NCI-H2227 (cell line): ENCODE data around the gene CFAP251.
A peak's percentile ranks its signal among the peaks of the same experiment; 100 is the strongest.

Experiments
- DNase-seq: peaks from one replicate; lab custom pipeline; 2025; ENCODE audit not compliant: unreplicated experiment; lab: John Stamatoyannopoulos, UW

Gene CFAP251

GRCh38 chr12:122001466-122002209 is 83.2 kb downstream of the CFAP251 start:
- DNase-seq, result no peak

DNA sequence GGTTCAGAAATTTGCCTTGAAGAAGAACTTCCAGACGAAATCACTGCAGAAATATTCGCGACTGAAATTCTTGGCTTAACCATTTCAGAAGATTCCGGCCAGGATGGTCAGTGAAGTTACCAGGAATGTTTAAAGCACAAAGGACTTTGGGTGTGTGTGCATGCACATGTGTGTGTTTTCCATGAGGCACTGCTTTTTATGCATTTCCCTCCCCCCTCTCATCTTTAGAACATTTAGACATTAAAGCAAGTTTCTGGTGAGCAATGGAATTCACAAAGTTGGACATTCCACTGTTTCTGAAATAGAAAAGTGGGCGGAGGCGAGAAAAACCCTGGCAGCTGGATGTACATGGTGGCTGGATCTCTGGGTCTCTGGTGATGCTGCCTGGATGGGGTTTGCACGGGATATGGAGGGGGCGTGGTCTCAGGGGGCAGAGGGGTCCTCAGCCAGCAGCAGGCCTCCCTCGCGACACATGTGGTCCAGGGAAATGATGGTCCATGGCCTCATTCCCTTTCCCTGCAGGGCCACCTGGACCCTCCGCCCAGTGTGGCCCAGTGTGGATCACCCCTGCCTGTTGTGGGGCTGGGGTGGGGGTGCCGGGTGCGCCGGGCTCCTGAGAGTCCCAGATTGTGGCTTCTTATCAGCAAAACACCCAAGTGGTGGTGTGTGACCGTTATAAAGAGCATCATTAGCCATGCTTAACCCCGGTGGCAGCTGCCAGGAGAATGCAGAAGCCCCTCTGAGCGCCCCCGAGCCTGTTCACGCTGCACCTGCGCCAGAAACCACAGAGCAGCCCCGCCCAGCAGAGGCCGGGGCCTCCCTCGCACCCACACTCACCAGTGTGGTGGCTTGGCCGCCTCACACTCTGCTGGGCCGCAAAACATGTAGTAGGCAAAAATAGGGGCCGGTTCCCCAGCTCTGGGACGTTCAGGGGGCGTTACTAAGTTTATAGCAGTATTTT is 85.5 kb downstream of the CFAP251 start:
- DNase-seq, result no peak

DNA sequence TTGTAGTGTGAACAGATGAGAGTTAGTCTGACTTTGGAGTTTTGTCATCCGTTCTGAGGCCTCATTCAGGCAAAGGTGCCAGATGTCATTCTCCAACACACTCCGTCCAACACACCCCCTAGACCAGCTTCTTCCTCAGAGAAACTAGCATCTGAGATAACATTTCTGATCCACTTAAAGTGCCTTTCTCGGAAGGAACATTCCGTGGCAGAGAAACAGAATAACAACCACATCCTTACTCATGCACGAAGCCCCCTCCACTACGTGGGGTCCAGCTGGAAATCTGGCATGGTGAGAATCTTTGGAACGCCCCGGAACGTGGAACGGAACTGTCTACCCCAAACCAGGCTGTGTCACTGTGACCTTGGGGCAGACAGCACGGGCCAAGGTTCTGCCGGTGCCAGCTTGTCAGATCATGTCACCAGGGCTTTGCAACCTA is 86.3 kb downstream of the CFAP251 start:
- DNase-seq, result no peak

- no peak for DNase-seq
These were observed 86.9 kb downstream of the CFAP251 start for GRCh38 chr12:122005252-122005776.

GRCh38 chr12:122006186-122006926 is 88.0 kb downstream of the CFAP251 start:
- no peak for DNase-seq

DNA sequence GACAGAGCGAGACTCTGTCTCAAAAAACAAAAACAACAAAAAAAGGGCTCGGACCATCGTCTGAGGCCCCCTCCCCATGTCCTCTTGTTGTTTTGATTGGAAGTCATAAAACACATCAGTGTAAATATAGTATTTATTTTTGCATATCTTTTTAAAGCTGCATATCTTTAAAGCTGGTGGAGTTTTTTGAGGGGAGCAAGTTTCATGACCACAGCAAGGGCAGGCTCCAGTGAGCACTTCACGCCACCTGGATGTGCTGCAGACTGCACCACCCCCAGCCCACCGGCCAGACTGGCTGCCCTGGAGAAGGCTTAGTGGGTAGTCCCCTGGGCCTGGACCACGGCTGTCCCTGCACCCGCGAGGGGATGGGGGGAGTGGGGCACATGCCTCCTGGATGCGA is 91.3 kb downstream of the CFAP251 start:
- DNase-seq, result no peak

GRCh38 chr12:122012184-122012583 is 93.8 kb downstream of the CFAP251 start:
- DNase-seq, result no peak

GRCh38 chr12:122013136-122013535 is 94.7 kb downstream of the CFAP251 start:
- no peak for DNase-seq

DNA sequence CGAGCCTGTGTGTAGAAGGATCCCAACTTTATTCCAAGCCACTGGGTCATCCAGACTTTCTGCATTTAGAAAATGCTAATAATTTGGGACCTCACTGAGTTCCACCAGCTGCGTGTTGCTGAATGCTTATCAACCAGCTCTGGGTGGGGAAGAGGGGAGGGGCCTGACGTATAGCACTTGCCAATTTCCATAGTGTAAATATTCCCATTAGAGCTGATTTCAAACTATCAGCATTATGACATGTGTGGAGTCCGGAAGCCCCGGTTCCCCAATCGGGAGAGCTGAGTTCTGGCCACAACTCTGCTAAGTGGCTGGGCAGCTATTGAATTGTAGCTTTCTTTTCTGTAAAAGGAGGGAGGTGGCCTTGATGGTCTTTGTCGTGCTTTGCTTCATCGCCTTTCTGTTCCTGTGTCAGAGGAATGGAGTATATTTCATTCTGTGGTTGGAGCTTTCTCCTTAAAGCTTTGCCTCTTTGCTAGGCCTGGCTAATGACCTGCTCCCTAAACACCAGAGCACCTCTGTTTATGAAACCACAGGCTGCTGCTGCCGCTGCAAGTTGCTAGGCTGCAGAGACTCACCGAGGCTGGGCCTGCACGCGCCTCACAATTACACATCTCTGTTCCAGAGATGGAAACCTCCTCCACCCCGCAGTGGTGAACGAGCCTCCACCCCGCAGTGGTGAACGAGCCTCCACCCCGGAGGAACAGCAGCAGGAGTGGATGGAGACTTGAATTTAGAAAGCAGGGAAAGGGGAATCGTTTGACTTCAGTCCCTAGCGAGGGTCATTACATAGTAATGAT is 95.6 kb downstream of the CFAP251 start:
- no peak for DNase-seq

GRCh38 chr12:122014781-122015180 is 96.4 kb downstream of the CFAP251 start:
- DNase-seq, result no peak

DNA sequence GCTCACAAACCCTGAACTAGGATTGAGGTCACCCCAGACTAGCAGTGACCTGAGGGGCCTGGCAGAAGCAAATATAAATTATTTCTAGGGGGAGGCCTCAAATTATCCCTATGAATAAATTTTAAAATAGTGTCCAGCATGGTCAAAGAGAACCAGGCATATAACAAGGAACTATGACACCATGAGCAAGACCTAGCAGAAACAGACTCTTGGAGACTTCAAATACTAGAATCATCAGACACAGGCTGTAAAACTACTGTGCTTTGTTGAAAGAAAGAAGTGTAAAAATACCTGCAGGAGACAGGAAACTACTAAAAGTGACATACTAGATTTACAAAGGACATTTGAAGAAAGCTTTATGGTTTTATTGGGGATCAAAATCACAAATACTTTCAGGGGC is 100.1 kb downstream of the CFAP251 start:
- no peak for DNase-seq

GRCh38 chr12:122018937-122019336 is 100.5 kb downstream of the CFAP251 start:
- DNase-seq, result no peak

GRCh38 chr12:122020795-122021192 is 102.4 kb downstream of the CFAP251 start:
- no peak for DNase-seq

GRCh38 chr12:122021193-122021821 is 102.9 kb downstream of the CFAP251 start:
- peak; percentile 44 for DNase-seq

GRCh38 chr12:122021822-122022392 is 103.5 kb downstream of the CFAP251 start, which contains the start of gene BCL7A:
Gene BCL7A, plus strand, starts transcription at chr12:122021884. Its CDS starts 208 bp downstream, at chr12:122022092.
- peak; percentile 87 for DNase-seq

DNA sequence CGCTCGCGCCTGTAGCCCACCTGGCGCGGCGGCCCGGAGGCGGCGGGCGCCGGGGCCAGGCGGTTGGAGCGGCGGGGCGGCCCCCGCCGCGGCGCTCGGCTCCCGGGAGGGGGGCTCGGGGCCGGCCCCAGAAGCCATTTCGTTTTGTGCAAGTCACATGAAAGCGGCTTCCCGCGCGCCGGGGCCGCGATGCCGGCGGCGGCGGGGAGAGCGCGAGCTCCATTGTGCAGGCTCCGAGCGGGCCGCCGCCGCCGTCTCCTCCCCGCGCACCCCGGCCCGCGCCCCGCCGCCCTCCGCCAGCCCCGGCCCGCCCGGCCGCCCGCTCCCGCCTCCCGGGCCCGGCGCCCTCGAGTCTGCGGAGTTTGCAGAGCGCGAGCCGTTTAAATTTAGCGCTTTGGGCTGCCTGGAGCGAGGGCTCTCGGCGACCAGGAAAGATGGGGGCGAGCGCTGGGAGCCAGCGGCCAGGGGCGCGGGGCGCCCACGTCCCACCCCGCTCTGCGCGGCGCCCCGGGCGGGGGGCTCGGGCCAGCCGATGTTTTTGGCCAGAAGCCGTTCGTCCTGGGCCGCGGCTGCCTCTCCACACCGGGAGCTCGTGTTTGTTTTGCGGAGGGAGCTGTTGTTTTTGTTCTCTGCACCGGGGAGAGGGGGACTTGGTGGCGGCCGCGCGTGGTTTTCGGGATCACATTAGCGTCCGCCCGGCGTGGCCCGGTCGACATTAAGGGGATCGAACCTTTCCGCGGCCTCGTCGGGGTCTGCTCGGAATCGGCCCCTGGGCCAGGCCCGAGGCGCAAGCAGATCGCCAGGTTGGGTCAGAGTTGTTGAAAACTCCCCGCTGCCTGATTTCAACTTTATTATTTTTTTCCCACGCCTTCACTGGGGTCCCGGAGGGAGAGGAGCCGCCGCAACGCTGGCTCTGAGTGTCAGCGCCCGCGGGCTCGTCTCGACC is 104.3 kb downstream of the CFAP251 start:
- peak; percentile 70 for DNase-seq

DNA sequence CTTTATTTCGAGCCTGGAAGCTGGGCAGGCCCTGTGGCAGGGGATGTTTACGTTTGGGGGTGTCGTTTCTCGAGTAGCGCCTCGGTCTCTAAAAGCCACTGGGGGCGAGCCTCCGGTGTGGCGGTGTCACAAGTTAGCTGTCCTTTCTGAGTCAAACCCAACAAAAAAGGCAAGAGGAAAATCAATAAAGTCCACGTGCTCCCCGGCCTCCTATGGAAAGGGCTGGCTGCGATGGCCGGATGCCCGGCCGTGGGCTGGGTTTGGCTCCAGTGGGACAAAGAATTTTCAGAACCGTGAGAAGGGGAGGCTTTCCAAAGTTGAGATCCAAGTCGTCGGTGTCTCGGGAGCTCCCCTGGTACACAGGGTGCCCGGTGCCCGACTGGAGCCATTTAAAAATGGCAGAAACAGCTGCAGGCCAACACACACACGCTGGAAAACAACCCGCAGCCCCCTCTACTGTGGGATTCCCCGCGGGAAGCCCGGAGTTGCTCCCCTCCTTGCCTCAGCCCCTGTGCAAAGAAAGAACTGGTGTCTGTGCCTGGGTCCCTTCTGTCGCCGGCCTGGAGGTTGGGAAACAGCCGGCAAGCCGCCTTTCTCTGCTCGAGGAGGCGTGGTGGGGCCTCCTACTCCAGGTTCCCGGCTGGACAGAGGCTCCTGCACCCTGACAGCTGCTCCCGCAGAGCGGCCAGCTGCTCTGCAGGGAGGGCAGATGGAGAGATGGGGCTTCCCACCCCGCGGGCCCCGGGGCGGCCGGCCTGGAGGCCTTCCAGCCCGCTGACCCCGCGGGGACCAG is 105.1 kb downstream of the CFAP251 start:
- DNase-seq, result peak; percentile 69
